Neural cell (in vitro differentiated cells): ENCODE measurements around the gene GPHN.

Experiments used
- CTCF ChIP-seq: fragments of 450-650 bp; IDR thresholded peaks from 2 replicates; pipeline ENCODE4 v1.5.1; 2014; ENCODE audit warnings: antibody characterized with exemption, mild to moderate bottlenecking, moderate library complexity; ENCODE audit not compliant: poor library complexity, severe bottlenecking
- EP300 ChIP-seq: fragments of 450-650 bp; conservative IDR thresholded peaks from 2 replicates; pipeline ENCODE4 v1.6.1; 2014; ENCODE audit warnings: antibody characterized with exemption, mild to moderate bottlenecking, moderate library complexity; ENCODE audit not compliant: poor library complexity, severe bottlenecking
- EZH2 ChIP-seq: fragments of 200-600, 300-800 bp; shearing (Covaris generic), sonication (generic); IDR thresholded peaks from 2 replicates; pipeline ENCODE4 v1.6.1; 2014; ENCODE audit warnings: antibody characterized with exemption, low read length, borderline replicate concordance, mild to moderate bottlenecking; ENCODE audit not compliant: insufficient read depth, poor library complexity, severe bottlenecking
- TAF1 ChIP-seq: IDR thresholded peaks from 2 replicates; pipeline ENCODE4 v1.6.1; 2012; ENCODE audit warnings: low read depth

- TF ChIP-seq TAF1 (no peak), CTCF (no peak), EP300 (no peak), EZH2 (no peak)
These were observed 717.6 kb downstream of the GPHN start for GRCh38 chr14:67225523-67225922.
